Measurements from ENCODE around the gene HIGD2B. TPM values are rescaled to one million over a fixed set of nuclear protein-coding genes. Genes with fewer than 3 reads are reported as not detected.

Gene HIGD2B
- total RNA-seq, 2 experiments from 2014 or later, result 0.62 TPM; not detected in 1

Other genes with a start within 250 kb of the HIGD2B start
- gene ARIH1, start 211.9 kb downstream of the HIGD2B start, total RNA-seq, result 100 to 1,000 TPM; 141 to 165 TPM
- not detected for gene GOLGA6B, start 31.5 kb downstream of the HIGD2B start, total RNA-seq
- 10 to 100 TPM; 17.1 to 19.3 TPM for gene BBS4, start within 50 bp of the HIGD2B start, total RNA-seq
- gene ADPGK, start 97.6 kb upstream of the HIGD2B start, total RNA-seq, result 10 to 100 TPM; 76.1 to 79.2 TPM